ENCODE results near the gene ZNF816.
"Not testable (repeated sequence)": the region's sequence is repeated elsewhere in the genome, so short reads cannot be mapped to it uniquely, and the experiment has no call there.

ZNF816 gene

GRCh38 chr19:52962394-52963246, at the start of gene ZNF816:
Gene ZNF816 (minus strand): TSS chr19:52962881. CDS start chr19:52956089, 6,792 bp downstream.
- peak in 55 of 56 donors; percentile 23 to 94 (median 80) for DNase-seq

- DNase-seq: no peak
These were observed 49.3 kb upstream of the ZNF816 start for GRCh38 chr19:53012006-53012405.

GRCh38 chr19:53010494-53010893, 47.8 kb upstream of the ZNF816 start:
- DNase-seq: no peak

- DNase-seq: no peak
These were observed 45.5 kb upstream of the ZNF816 start for GRCh38 chr19:53008061-53008778.

- no peak for DNase-seq
These were observed 44.9 kb upstream of the ZNF816 start for GRCh38 chr19:53007606-53008005.

- no peak for DNase-seq
These were observed 44.5 kb upstream of the ZNF816 start for GRCh38 chr19:53007200-53007599.

GRCh38 chr19:53004242-53004641, 41.6 kb upstream of the ZNF816 start:
- peak in 1 of 56 donors; percentile 13 for DNase-seq

GRCh38 chr19:53002479-53002878, 39.8 kb upstream of the ZNF816 start:
- DNase-seq: no peak

- DNase-seq: no peak
These were observed 35.3 kb upstream of the ZNF816 start for GRCh38 chr19:52997975-52998374.

- DNase-seq: no peak
These were observed 33.0 kb upstream of the ZNF816 start for GRCh38 chr19:52995711-52996110.

- DNase-seq: peak in 45 of 56 donors; percentile 3 to 75 (median 26)
These were observed 30.9 kb upstream of the ZNF816 start for GRCh38 chr19:52993342-52994178.

- DNase-seq: no peak
These were observed 29.7 kb upstream of the ZNF816 start for GRCh38 chr19:52992109-52993004.

GRCh38 chr19:52991484-52991883, 28.8 kb upstream of the ZNF816 start:
- no peak for DNase-seq

GRCh38 chr19:52990759-52991418, 28.2 kb upstream of the ZNF816 start:
- DNase-seq: no peak

- DNase-seq: no peak
These were observed 25.8 kb upstream of the ZNF816 start for GRCh38 chr19:52988506-52988905.

GRCh38 chr19:52987221-52987620, 24.5 kb upstream of the ZNF816 start:
- DNase-seq: no peak

GRCh38 chr19:52983167-52983566, 20.5 kb upstream of the ZNF816 start:
- DNase-seq: not testable (repeated sequence)

- DNase-seq: no peak
These were observed 18.6 kb upstream of the ZNF816 start for GRCh38 chr19:52981329-52981728.

- no peak for DNase-seq
These were observed 5.1 kb upstream of the ZNF816 start for GRCh38 chr19:52967772-52968171.

- peak in 6 of 56 donors; percentile 0 to 46 (median 7) for DNase-seq
These were observed 552 bp upstream of the ZNF816 start for GRCh38 chr19:52963247-52963618.
